Peyer's patch (tissue), 4 donors: ENCODE results near the gene MYOF.

Experiments used
- CTCF ChIP-seq, 6 experiments: fragments of 450-650 bp in 4 of 6; fragments of 200-600 bp in 2 of 6; sonication (generic) in 1 of 6; IDR thresholded peaks; one replicate each; pipeline ENCODE4 v1.5.1; 2017 to 2019; ENCODE audit warnings: antibody characterized with exemption in 6 of 6, mild to moderate bottlenecking in 3 of 6, moderate library complexity in 1 of 6
- POLR2A ChIP-seq, 2 donors: fragments of 450-650 bp; IDR thresholded peaks; one replicate each; pipeline ENCODE4 v1.5.1; 2017; ENCODE audit warnings: antibody characterized with exemption in 2 of 2, mild to moderate bottlenecking in 2 of 2, moderate library complexity in 2 of 2

- TF ChIP-seq CTCF (IDR thresholded peaks at IDR 0.05) (no peak), POLR2A (IDR thresholded peaks at IDR 0.05) (no peak)
Measured at GRCh38 chr10:93266858-93267257, 215.3 kb downstream of the MYOF start.
